Upper lobe of left lung (tissue), 4 donors: Measurements from ENCODE around the gene SLC12A8.

Source experiments
- CTCF ChIP-seq, 6 experiments: fragments of 450-650 bp in 4 of 6; fragments of 200-600 bp in 2 of 6; sonication (generic) in 2 of 6; IDR thresholded peaks; one replicate each; pipeline ENCODE4 v1.5.1; 2016 to 2019; ENCODE audit warnings: antibody characterized with exemption in 6 of 6
- POLR2AphosphoS5 ChIP-seq, 2 donors: sonication (generic); formaldehyde crosslinking; IDR thresholded peaks; one replicate each; pipeline ENCODE4 v1.5.1; 2017; ENCODE audit warnings: antibody characterized with exemption in 2 of 2

DNA sequence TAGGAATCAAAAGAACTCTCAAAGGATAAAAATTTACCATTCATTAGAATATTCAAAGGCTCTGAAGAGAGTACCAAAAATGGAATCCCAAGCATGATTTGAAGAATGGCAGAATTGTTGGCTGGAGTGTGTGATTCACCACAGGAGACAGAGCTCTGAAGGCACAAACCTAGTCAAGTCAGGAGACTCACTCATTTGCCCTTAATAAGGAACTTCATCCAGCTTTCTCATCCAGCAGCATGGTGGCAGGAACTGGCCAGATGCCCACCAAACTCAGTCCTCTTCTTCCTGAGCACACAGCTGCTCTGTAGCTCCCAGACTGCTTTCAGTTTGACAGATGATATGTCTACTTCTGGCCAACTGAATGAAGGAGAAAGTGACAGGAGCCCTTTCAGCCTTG, 140.2 kb downstream of the SLC12A8 start:
- TF ChIP-seq POLR2AphosphoS5 (IDR thresholded peaks at IDR 0.05) (no peak), CTCF (IDR thresholded peaks at IDR 0.05) (no peak)
